GM18507 (cell line): ENCODE results near the gene CNPY1.
"Not testable (repeated sequence)": the region's sequence is repeated elsewhere in the genome, so short reads cannot be mapped to it uniquely, and the experiment has no call there.

Experiments
- DNase-seq: peaks from one replicate; pipeline ENCODE4 v3.0.0; 2011; ENCODE audit warnings: low read depth; ENCODE audit not compliant: insufficient read length; ENCODE audit errors: extremely low spot score
- FAIRE-seq: peaks from 2 replicates; lab custom pipeline; 2011; peaks lifted over from hg19 to GRCh38; lab: Jason Lieb, UNC

CNPY1 gene

DNA sequence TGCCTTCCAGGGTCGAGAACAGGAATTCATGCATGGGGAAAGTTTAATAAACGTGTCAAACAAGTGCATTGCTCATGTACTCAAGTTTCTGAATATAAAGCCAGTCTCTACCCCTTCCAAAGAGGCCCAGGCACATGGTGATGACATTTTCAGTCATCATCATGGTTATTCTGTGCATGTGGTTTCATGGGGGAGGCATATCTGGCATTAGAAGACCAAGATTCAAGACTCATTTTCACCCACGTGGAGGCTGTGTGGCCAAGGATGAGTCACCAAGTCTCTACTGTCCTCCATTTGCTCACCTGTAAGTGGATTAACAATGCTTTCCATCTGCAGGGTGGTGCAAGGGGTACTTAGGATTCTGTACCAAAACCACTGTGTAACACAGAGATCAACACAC is 34.0 kb upstream of the CNPY1 start:
- no peak for FAIRE-seq
- no peak for DNase-seq

GRCh38 chr7:155579565-155579964 is 33.2 kb upstream of the CNPY1 start:
- FAIRE-seq: no peak

DNA sequence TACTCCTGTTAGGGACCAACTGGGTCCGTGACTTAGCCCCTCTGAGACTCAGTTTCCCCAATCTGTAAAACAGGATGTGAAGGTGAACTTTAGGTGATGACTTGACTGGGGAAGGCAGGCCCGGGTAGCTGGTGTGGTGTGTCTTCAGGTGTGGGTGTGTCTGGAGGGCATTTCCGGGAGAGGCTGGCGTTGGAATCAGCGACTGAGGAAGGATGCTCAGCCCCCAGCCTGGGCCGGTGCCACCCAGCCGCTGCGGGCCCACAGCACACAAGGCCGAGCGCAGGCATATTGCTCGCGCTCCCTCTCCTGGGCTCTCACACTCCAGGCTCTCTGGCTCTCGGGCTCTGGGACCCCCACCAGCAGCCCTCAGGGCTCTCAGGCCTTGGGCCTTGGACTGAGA is 31.7 kb upstream of the CNPY1 start:
- no peak for DNase-seq
- no peak for FAIRE-seq

More at GRCh38 chr7:155579565-155579964, 33.2 kb upstream of the CNPY1 start:
- DNase-seq: no peak

DNA sequence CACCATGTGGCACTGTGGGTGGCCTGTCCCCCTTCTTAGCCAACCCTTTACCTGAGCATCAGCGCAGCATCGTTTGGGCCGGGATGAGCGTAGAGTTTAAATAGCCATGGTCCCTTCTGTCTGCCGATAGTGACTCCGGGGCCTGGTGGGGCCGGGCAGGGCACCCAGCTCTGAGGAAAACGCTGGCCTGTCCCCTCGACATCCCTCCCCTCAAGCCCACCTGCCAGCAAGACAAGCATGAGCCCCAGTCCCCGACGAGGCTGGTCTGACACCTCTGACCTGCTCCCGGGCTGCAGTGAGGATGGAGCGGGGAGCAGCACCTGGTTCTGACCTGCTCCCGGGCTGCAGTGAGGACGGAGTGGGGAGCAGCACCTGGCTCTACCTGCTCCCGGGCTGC is 31.1 kb upstream of the CNPY1 start:
- no peak for DNase-seq
- FAIRE-seq: no peak

DNA sequence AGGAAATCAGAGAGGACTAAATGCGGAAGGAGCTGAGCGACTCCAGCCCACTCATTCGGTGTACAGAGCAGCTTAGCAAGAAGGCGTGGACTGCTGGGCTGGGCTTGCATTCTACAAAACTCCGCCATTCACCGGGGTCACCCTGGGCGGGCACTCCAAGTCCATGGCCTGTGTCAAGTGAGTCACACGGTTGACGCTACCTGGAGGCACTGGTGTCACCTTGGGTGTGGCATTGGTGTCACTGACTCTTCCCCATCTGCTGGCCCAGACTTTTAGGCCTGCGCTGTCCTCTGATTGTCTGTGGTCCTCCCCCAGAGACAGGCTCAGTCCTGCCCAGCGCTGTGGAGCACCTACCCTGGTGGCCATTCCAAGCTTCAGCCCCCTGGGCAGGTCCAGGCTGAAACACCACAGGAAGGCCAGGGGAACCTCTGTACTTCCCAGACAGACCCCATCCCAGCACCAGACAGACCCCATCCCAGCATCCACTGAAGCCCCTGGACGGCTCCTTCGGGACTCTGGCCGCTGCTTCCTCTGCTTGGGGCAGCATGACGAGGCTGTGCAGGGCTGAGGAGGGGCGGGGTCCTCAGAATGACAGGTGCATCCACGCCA is 30.6 kb upstream of the CNPY1 start:
- FAIRE-seq (no peak), DNase-seq (no peak)

DNA sequence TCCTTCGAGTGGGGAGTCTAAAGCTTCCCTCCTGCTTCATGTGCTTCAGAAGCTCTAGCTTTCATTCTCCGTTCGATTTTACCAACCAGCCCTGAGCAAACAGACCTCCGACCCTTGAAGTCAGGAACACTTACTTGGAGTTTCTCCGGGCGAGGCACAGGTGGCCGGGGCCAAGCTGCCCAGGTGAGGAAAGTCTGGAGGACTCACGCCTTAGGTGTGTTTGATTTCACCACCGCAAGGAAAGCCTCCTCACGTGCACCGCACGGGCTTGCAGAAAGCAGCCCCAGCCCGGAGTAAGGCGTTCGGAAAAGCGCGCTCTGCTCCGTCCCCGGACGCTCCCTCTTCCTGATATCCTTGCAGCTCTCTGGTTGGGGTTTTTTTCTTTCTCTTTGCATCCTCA is 30.1 kb upstream of the CNPY1 start:
- DNase-seq (no peak), FAIRE-seq (no peak)

- no peak for DNase-seq
- FAIRE-seq: no peak
Observed at GRCh38 chr7:155574556-155575290, 28.4 kb upstream of the CNPY1 start.

- FAIRE-seq (no peak), DNase-seq (no peak)
Observed at GRCh38 chr7:155571581-155572345, 25.4 kb upstream of the CNPY1 start.

DNA sequence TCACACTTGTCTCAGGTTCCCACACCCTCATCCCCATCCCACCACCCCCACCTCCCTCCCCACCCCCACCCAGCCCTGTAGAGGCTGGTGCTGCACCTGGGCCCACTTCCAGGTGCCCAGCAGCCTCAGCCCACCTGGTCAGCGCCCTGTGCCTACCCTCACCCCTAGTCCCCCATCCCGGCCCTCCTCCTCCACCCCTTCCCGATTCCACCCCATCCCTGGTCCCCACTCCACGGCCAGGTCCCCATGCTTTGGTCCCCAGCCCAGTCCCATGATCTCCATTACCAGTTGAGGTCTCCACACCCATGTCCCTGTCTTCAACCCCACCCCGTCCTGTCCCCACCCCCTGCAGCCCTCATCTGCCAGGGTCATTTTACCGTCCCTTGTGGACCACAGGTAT is 24.6 kb upstream of the CNPY1 start:
- FAIRE-seq: no peak
- DNase-seq: no peak

- FAIRE-seq: no peak
- no peak for DNase-seq
Observed at GRCh38 chr7:155570171-155570958, 24.0 kb upstream of the CNPY1 start.

DNA sequence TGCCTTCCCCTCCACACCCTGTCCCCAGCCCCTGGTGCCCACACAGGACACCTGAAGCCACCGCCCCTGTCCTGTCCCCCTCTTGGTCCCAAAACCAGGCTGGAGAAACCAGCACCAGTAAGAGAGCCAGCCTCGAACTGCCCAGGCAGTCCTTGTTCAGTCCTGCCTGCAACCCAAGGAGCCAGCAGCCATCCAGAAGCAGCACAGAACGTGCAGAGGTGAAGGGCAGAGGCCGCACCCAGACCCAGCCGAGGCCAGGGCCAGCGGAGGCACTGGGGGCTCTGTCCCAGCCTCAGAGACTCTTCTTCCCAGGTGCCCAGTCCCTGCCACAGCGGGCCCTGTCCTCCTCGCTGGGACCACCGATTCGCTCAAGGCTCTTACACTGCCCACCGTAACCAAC is 23.3 kb upstream of the CNPY1 start:
- DNase-seq (no peak), FAIRE-seq (no peak)

- FAIRE-seq: no peak
- no peak for DNase-seq
Observed at GRCh38 chr7:155568842-155569494, 22.6 kb upstream of the CNPY1 start.

GRCh38 chr7:155568333-155568660 is 21.9 kb upstream of the CNPY1 start:
- DNase-seq: no peak
- FAIRE-seq: no peak

GRCh38 chr7:155567646-155568332 is 21.4 kb upstream of the CNPY1 start:
- FAIRE-seq: no peak
- DNase-seq: no peak

- FAIRE-seq: no peak
Observed at GRCh38 chr7:155566011-155566836, 19.9 kb upstream of the CNPY1 start.

DNA sequence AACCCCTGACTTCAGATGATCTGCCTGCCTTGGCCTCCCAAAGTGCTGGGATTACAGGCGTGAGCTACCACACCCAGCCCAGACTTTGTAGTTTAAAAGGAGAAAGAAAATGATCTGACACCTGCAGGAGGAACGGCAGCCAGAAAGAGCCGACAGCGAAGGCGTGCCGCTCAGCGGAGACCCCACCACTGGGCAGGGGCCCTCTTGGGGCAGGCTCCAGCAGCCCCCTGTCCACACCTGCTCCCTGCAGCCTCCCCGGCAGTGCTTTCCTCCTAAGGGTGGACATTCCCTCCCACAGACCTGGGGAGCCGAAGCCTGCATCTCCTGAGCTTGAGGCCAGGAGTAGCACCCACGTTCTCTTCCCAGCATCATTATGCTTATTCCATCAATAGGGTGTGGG is 19.2 kb upstream of the CNPY1 start:
- DNase-seq: no peak
- FAIRE-seq: no peak

More at GRCh38 chr7:155566011-155566836, 19.9 kb upstream of the CNPY1 start:
- no peak for DNase-seq

- DNase-seq, FAIRE-seq: not testable (repeated sequence)
Observed at GRCh38 chr7:155562976-155563375, 16.6 kb upstream of the CNPY1 start.

- DNase-seq: no peak
- FAIRE-seq: no peak
Observed at GRCh38 chr7:155562106-155562505, 15.7 kb upstream of the CNPY1 start.
